GM23248 (cell line): ENCODE measurements around the gene METTL14. TPM values are rescaled to one million over a fixed set of nuclear protein-coding genes. Genes with fewer than 3 reads are reported as not detected.

ENCODE experiments used
- DNase-seq: peaks from one replicate; pipeline ENCODE4 v3.0.0-alpha.2; 2015
- H2AFZ ChIP-seq: fragments of 200-600 bp; sonication (generic); 2 replicates; pipeline ENCODE4 v1.6.1; 2016; ENCODE audit warnings: antibody characterized with exemption
- H3F3A ChIP-seq: fragments of 200-600 bp; sonication (generic); 2 replicates; pipeline ENCODE4 v1.6.1; 2016; ENCODE audit warnings: mild to moderate bottlenecking, antibody characterized with exemption, mixed run types; ENCODE audit not compliant: insufficient read depth
- H3K27ac ChIP-seq: fragments of 200-600 bp; sonication (generic); 2 replicates; pipeline ENCODE4 v1.5.1; 2016; ENCODE audit warnings: mild to moderate bottlenecking
- H3K27me3 ChIP-seq: fragments of 200-600 bp; sonication (generic); replicated peaks from 2 replicates; pipeline ENCODE4 v1.6.1; 2016; ENCODE audit warnings: mild to moderate bottlenecking; ENCODE audit not compliant: insufficient read depth
- H3K36me3 ChIP-seq: fragments of 200-600 bp; sonication (generic); 2 replicates; pipeline ENCODE4 v1.6.1; 2016; ENCODE audit warnings: low read depth, mild to moderate bottlenecking
- H3K4me1 ChIP-seq: fragments of 200-600 bp; sonication (generic); 2 replicates; pipeline ENCODE4 v1.6.1; 2016; ENCODE audit warnings: mild to moderate bottlenecking; ENCODE audit not compliant: insufficient read depth
- H3K4me2 ChIP-seq: fragments of 200-600 bp; sonication (generic); one replicate; pipeline ENCODE4 v1.6.1; 2016; ENCODE audit warnings: mild to moderate bottlenecking; ENCODE audit not compliant: unreplicated experiment
- H3K4me3 ChIP-seq: fragments of 200-600 bp; sonication (generic); 2 replicates; pipeline ENCODE4 v1.5.1; 2016; ENCODE audit warnings: mild to moderate bottlenecking
- H3K79me2 ChIP-seq: fragments of 200-600 bp; sonication (generic); 2 replicates; pipeline ENCODE4 v1.6.1; 2016; ENCODE audit warnings: mild to moderate bottlenecking; ENCODE audit not compliant: insufficient read depth
- H3K9ac ChIP-seq: fragments of 200-600 bp; sonication (generic); 2 replicates; pipeline ENCODE4 v1.6.1; 2016; ENCODE audit warnings: mild to moderate bottlenecking
- H3K9me2 ChIP-seq: fragments of 200-600 bp; sonication (generic); 2 replicates; pipeline ENCODE4 v1.6.1; 2016; ENCODE audit warnings: mixed run types, mild to moderate bottlenecking, moderate library complexity; ENCODE audit not compliant: insufficient read depth
- H3K9me3 ChIP-seq: fragments of 200-600 bp; sonication (generic); one replicate; pipeline ENCODE4 v1.6.1; 2017; ENCODE audit warnings: low read depth
- H4K20me1 ChIP-seq: fragments of 200-600 bp; sonication (generic); 2 replicates; pipeline ENCODE4 v1.6.0; 2016; ENCODE audit not compliant: insufficient read depth
- EZH2 ChIP-seq: fragments of 200-600 bp; sonication (generic); IDR thresholded peaks from 2 replicates; pipeline ENCODE4 v1.6.1; 2018; ENCODE audit warnings: antibody characterized with exemption, mild to moderate bottlenecking; ENCODE audit not compliant: insufficient read depth, poor library complexity, severe bottlenecking
- EZH2phosphoT487 ChIP-seq: fragments of 200-600 bp; sonication (generic); IDR thresholded peaks from 2 replicates; pipeline ENCODE4 v1.6.1; 2018; ENCODE audit warnings: antibody characterized with exemption, moderate library complexity, mild to moderate bottlenecking, low read depth; ENCODE audit not compliant: insufficient read depth
- WGBS, 2 experiments: methylation state at CpG; one replicate each; pipeline ENCODE4 v1.1.6; 2015 to 2017; ENCODE audit warnings: low lambda C conversion rate in 2 of 2, low coverage in 1 of 2; ENCODE audit errors: missing lambda C conversion rate in 2 of 2; 5-methylcytosine and 5-hydroxymethylcytosine counted together
- in situ Hi-C: fragments of 300-500 bp; cut with MboI; formaldehyde crosslinking; loops from 2 replicates; pipeline ENCODE4 v1.15.0; 2020
- polyA plus RNA-seq: library from polyadenylated mRNA; unstranded; fragments of >200 nt; fragmentation: Nextera tagmentation; extraction: Ambion mirVana; gene quantifications from 2 replicates; pipeline ENCODE4 v1.2.1, GENCODE V29; 2016
- total RNA-seq: library from RNA; depleted of rRNA; stranded (reverse); fragments of >200 nt; shearing (Covaris generic); gene quantifications from 2 replicates; pipeline ENCODE4 v1.2.3, GENCODE V29; 2014

The METTL14 gene
- total and polyA plus RNA-seq, 2 experiments from 2014 or later, result 21.9 to 38.9 TPM

- no peaks in the 10 kb centered on the region; the same call in 1 of the 2 replicates for H4K20me1 ChIP-seq
- no peaks in the 10 kb centered on the region for H3K9me3 ChIP-seq
- H3F3A ChIP-seq, result no peaks in the 10 kb centered on the region
- no peaks in the 10 kb centered on the region for H3K9me2 ChIP-seq
- H2AFZ ChIP-seq, result no peak overlapping the region
- no peaks in the 10 kb centered on the region for H3K79me2 ChIP-seq
- 77 to 81% methylated on average over 2 of the region's 2 CpGs for WGBS, 2 experiments
- H3K9ac ChIP-seq, result no peak overlapping the region
- no peak overlapping the region for H3K4me3 ChIP-seq
- DNase-seq, result no peak
- H3K27ac ChIP-seq, result no peak overlapping the region
- no peaks in the 10 kb centered on the region for H3K27me3 ChIP-seq
- TF ChIP-seq EZH2 (no peak), EZH2phosphoT487 (no peak)
- no peak overlapping the region for H3K4me2 ChIP-seq
- in situ Hi-C loops, result no loop called here
- no peaks in the 10 kb centered on the region for H3K4me1 ChIP-seq
- H3K36me3 ChIP-seq, result peaks cover 76% of the 10 kb centered on the region
These were observed 17.9 kb downstream of the METTL14 start for GRCh38 chr4:118703118-118703517.

- Histone ChIP-seq H3K9me3 (no peaks in the 10 kb centered on the region), H3K27me3 (no peaks in the 10 kb centered on the region), H3K9ac (no peak overlapping the region), H3K4me1 (peaks cover 14% of the 10 kb centered on the region), H3K36me3 (peaks cover 40% of the 10 kb centered on the region), H3K9me2 (no peaks in the 10 kb centered on the region), H3K27ac (no peak overlapping the region), H3K4me2 (no peak overlapping the region), H3K4me3 (no peak overlapping the region), H2AFZ (no peak overlapping the region), H3K79me2 (no peaks in the 10 kb centered on the region), H4K20me1 (no peaks in the 10 kb centered on the region), H3F3A (peaks cover 49% of the 10 kb centered on the region)
- WGBS, 2 experiments, result 47 to 55% methylated on average over 2 of the region's 2 CpGs
- DNase-seq, result peak; percentile 26
- in situ Hi-C loops, result no loop called here
- TF ChIP-seq EZH2 (no peak), EZH2phosphoT487 (no peak)
These were observed 25.9 kb downstream of the METTL14 start for GRCh38 chr4:118711052-118711451.

- Histone ChIP-seq H3K9me2 (no peaks in the 10 kb centered on the region), H3K9me3 (no peaks in the 10 kb centered on the region), H3K36me3 (peaks cover 26% of the 10 kb centered on the region), H2AFZ (no peak overlapping the region), H3K9ac (no peak overlapping the region), H3K27ac (peak overlapping the region; percentile 42), H3K27me3 (no peaks in the 10 kb centered on the region), H3F3A (peaks cover 67% of the 10 kb centered on the region), H3K4me3 (no peak overlapping the region), H3K4me2 (no peak overlapping the region), H3K4me1 (peaks cover 14% of the 10 kb centered on the region), H4K20me1 (no peaks in the 10 kb centered on the region), H3K79me2 (no peaks in the 10 kb centered on the region)
- 23 to 41% methylated on average over 1 of the region's 1 CpG for WGBS, 2 experiments
- DNase-seq, result peak; percentile 54
- no peak for TF ChIP-seq EZH2phosphoT487
- TF ChIP-seq EZH2, result no peak
- in situ Hi-C loops, result no loop called here
These were observed 27.7 kb downstream of the METTL14 start for GRCh38 chr4:118712872-118713271.

DNA sequence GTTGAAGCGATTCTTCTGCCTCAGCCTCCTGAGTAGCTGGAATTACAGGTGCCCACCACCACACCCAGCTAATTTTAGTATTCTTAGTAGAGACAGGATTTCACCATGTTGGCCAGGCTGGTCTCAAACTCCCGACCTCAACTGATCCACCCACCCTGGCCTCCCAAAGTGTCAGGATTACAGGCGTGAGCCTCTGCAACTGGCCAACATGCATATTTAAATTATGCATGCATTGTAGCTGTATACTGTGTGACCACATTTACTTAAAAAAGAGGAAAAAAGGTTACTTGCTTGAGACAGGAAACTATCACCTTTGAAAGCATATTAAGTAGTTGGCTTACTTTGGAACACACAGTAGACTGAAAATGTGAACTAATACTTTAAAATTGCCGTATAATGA, 29.5 kb downstream of the METTL14 start:
- Histone ChIP-seq H2AFZ (no peak overlapping the region), H3K27ac (no peak overlapping the region), H3K36me3 (peaks cover 20% of the 10 kb centered on the region), H3K4me1 (peaks cover 14% of the 10 kb centered on the region), H4K20me1 (no peaks in the 10 kb centered on the region), H3F3A (peaks cover 84% of the 10 kb centered on the region), H3K9me3 (no peaks in the 10 kb centered on the region), H3K27me3 (no peaks in the 10 kb centered on the region), H3K79me2 (no peaks in the 10 kb centered on the region), H3K9ac (no peak overlapping the region), H3K9me2 (no peaks in the 10 kb centered on the region), H3K4me2 (no peak overlapping the region), H3K4me3 (no peak overlapping the region)
- 85 to 92% methylated on average over 4 of the region's 4 CpGs for WGBS, 2 experiments
- no peak for DNase-seq
- in situ Hi-C loops, result no loop called here
- TF ChIP-seq EZH2, result no peak
- no peak for TF ChIP-seq EZH2phosphoT487

DNA sequence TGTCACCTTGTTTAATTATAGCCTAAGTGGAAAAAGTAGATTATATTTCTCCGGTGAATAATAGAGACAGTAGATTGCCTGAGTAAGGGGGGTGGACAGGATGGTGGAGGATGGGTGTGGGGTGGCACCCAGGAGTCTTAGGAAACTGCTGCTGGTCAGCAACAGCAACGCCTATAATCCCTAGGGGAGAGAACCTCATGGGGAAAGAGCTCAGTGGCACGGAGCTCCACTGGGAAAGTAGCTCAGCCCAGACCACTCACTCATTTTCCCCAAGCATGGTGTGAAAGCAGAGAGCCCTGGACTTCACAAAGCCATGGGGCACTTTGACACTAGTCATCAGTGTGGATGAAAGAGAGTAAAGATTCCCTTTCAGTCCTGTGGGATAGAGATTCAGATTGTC, 31.1 kb downstream of the METTL14 start:
- Histone ChIP-seq H3K9me2 (no peaks in the 10 kb centered on the region), H3K4me3 (no peak overlapping the region), H3K9ac (no peak overlapping the region), H3K4me2 (no peak overlapping the region), H3K27ac (0 out of 2 replicates have a peak overlapping the region, but pooled peaks have one; percentile 3), H4K20me1 (no peaks in the 10 kb centered on the region), H3F3A (peaks cover 87% of the 10 kb centered on the region), H2AFZ (no peak overlapping the region), H3K9me3 (no peaks in the 10 kb centered on the region), H3K79me2 (no peaks in the 10 kb centered on the region), H3K36me3 (peaks cover 26% of the 10 kb centered on the region), H3K27me3 (no peaks in the 10 kb centered on the region), H3K4me1 (peaks cover 6% of the 10 kb centered on the region; the same call in 1 of the 2 replicates)
- 69 to 76% methylated on average over 3 of the region's 3 CpGs for WGBS, 2 experiments
- in situ Hi-C loops, result no loop called here
- no peak for DNase-seq
- TF ChIP-seq EZH2 (no peak), EZH2phosphoT487 (no peak)
